Activated CD8-positive, alpha-beta T cell treated with anti-CD3 and anti-CD28 coated beads for 36 hours (primary cell): ENCODE results near the gene NAPB. TPM values are rescaled to one million over a fixed set of nuclear protein-coding genes. Genes with fewer than 3 reads are reported as not detected.

Experiments
- ATAC-seq: fragments of 200-7000 bp; cut with Tn5 transposase; one replicate; pipeline ENCODE4 v1.10.0; 2021; ENCODE audit warnings: mild to moderate bottlenecking, moderate library complexity
- CTCF ChIA-PET: fragments of 350-600 bp; sonication (Branson Sonifier 250); formaldehyde crosslinking; loops from one replicate; lab custom pipeline; 2021; ENCODE audit warnings: antibody characterized with exemption; lab: Charles Lee
- POLR2A ChIA-PET: fragments of 350-600 bp; sonication (Branson Sonifier 250); formaldehyde crosslinking; loops from one replicate; lab custom pipeline; 2021; ENCODE audit warnings: antibody characterized with exemption; lab: Charles Lee
- DNase-seq: peaks from one replicate; pipeline ENCODE4 v3.0.0-alpha.2; 2020
- H3K27ac Mint-ChIP-seq: one replicate; pipeline ENCODE4 v1.8.0; 2021; ENCODE audit warnings: mild to moderate bottlenecking, mixed read lengths
- H3K27me3 Mint-ChIP-seq: one replicate; pipeline ENCODE4 v1.8.0; 2021; ENCODE audit warnings: mixed read lengths
- H3K36me3 Mint-ChIP-seq: one replicate; pipeline ENCODE4 v1.8.0; 2021; ENCODE audit warnings: low read depth, mixed read lengths
- H3K4me1 Mint-ChIP-seq: one replicate; pipeline ENCODE4 v1.8.0; 2021; ENCODE audit warnings: low read depth, mixed read lengths
- H3K4me3 Mint-ChIP-seq: one replicate; pipeline ENCODE4 v1.8.0; 2021; ENCODE audit warnings: mild to moderate bottlenecking, moderate library complexity, mixed read lengths
- H3K9me3 Mint-ChIP-seq: one replicate; pipeline ENCODE4 v1.8.0; 2021; ENCODE audit warnings: mixed read lengths
- intact Hi-C: fragments of 100-400 bp; cut with micrococcal nuclease; formaldehyde crosslinking; loops from one replicate; pipeline ENCODE4 v1.10.0; 2022
- total RNA-seq, 2 experiments: library from RNA; stranded (reverse); gene quantifications; one replicate each; pipeline ENCODE4 v1.2.3, GENCODE V29; 2021
- TF ChIP-seq, protein P1 (sequence below): fragments of 200-600 bp; IDR thresholded peaks from one replicate; pipeline ENCODE4 v1.8.0; 2022; ENCODE audit warnings: antibody characterized with exemption, mild to moderate bottlenecking

NAPB gene
- total RNA-seq, 2 experiments from 2014 or later, result 14.3 to 16.8 TPM

DNA sequence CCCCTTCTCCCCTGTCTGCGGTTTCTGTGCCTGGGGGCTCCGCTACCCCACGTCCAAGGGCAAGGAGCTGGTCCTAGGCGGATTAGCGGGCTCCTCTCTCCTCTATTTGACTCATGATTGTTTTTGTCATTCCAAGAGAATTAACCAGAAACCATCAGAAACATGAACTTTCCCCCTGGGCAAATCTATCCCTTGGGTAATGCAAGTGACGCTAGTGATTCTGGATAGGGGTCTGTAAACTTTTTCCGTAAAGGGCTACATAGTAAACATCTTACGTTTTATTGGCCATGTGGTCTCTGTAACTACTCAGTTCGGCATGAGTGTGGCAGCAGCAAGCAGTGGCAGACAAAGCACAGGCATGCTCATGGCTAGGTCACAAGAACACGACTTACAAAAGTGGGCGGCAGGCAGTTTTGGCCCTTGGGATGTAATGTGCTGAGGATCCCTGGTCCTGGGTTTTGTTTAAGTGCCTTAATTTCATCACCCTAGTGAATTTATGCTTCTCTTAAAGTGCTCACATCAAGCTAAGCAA is 30.7 kb upstream of the NAPB start:
- H3K4me3 Mint-ChIP-seq, result no peak overlapping the region
- H3K27ac Mint-ChIP-seq, result no peak overlapping the region
- DNase-seq (no peak), ATAC-seq (no peak)
- no peaks in the 10 kb centered on the region for H3K27me3 Mint-ChIP-seq
- POLR2A ChIA-PET, result no interaction called here
- H3K9me3 Mint-ChIP-seq, result no peaks in the 10 kb centered on the region
- no peaks in the 10 kb centered on the region for H3K36me3 Mint-ChIP-seq
- H3K4me1 Mint-ChIP-seq, result peaks cover 31% of the 10 kb centered on the region
- intact Hi-C loops, result no loop called here
- TF ChIP-seq, protein P1, sequence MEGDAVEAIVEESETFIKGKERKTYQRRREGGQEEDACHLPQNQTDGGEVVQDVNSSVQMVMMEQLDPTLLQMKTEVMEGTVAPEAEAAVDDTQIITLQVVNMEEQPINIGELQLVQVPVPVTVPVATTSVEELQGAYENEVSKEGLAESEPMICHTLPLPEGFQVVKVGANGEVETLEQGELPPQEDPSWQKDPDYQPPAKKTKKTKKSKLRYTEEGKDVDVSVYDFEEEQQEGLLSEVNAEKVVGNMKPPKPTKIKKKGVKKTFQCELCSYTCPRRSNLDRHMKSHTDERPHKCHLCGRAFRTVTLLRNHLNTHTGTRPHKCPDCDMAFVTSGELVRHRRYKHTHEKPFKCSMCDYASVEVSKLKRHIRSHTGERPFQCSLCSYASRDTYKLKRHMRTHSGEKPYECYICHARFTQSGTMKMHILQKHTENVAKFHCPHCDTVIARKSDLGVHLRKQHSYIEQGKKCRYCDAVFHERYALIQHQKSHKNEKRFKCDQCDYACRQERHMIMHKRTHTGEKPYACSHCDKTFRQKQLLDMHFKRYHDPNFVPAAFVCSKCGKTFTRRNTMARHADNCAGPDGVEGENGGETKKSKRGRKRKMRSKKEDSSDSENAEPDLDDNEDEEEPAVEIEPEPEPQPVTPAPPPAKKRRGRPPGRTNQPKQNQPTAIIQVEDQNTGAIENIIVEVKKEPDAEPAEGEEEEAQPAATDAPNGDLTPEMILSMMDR, result no peak
- CTCF ChIA-PET, result interaction anchor here (3.3 kb wide), 1 partner anchor 10 kb away, joined by 13 read pairs; no protein-coding TSS in a partner anchor

DNA sequence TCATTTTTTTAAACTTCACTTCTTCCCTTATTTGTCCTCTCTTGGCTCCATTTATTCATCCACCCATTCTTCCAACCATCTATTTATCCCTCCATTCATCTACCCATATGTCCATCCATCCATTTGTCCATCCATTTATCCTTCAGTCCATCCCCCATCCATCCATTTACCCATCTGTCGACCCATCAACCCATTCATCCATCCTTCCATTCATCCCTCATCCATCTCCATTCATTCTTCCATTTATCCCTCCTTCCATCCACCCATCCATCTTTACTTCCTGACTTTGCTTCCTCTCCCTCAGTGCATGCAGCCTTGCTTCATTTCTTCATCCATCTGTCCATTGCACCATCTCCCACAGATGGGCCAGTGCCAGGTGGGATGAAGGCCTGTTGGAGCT is 29.6 kb upstream of the NAPB start:
- H3K9me3 Mint-ChIP-seq, result no peaks in the 10 kb centered on the region

DNA sequence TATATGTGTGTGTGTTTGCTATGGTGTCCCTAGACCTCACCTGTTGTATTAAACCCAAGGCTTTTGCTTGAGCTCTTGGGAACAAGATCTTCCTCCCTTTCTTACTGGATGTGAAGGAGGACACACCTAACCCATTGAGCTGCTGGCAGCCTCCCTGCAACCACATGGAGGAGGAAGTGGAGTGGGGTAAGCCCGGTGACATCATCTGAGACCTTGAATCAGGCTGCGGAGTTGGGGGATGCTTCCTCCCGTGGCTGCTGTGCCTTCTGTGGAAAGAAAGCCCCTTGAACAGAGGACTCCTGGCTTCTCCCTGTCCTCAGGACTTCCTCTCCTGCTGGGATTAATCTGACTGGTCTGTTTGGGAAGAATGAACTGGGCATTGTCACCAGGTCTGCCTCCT is 28.1 kb upstream of the NAPB start:
- DNase-seq, result peak; percentile 45
- intact Hi-C loops, result no loop called here
- Mint-ChIP-seq H3K4me3 (no peak overlapping the region), H3K9me3 (no peaks in the 10 kb centered on the region), H3K36me3 (no peaks in the 10 kb centered on the region), H3K27me3 (no peaks in the 10 kb centered on the region), H3K27ac (no peak overlapping the region), H3K4me1 (peaks cover 12% of the 10 kb centered on the region)
- ChIA-PET CTCF (interaction anchor here (1.2 kb wide), 1 partner anchor 157 kb away, joined by 4 read pairs; no protein-coding TSS in a partner anchor), POLR2A (no interaction called here)
- ATAC-seq, result peak; percentile 58
- TF ChIP-seq, protein P1, result no peak

More for the DNA sequence above, 29.6 kb upstream of the NAPB start:
- TF ChIP-seq, protein P1, result no peak
- Mint-ChIP-seq H3K4me3 (no peak overlapping the region), H3K27ac (no peak overlapping the region), H3K4me1 (peaks cover 20% of the 10 kb centered on the region), H3K36me3 (no peaks in the 10 kb centered on the region), H3K27me3 (no peaks in the 10 kb centered on the region)
- intact Hi-C loops, result no loop called here
- no peak for ATAC-seq
- CTCF ChIA-PET, result interaction anchor here (3.3 kb wide), 1 partner anchor 9 kb away, joined by 13 read pairs; no protein-coding TSS in a partner anchor
- DNase-seq, result no peak
- POLR2A ChIA-PET, result no interaction called here

DNA sequence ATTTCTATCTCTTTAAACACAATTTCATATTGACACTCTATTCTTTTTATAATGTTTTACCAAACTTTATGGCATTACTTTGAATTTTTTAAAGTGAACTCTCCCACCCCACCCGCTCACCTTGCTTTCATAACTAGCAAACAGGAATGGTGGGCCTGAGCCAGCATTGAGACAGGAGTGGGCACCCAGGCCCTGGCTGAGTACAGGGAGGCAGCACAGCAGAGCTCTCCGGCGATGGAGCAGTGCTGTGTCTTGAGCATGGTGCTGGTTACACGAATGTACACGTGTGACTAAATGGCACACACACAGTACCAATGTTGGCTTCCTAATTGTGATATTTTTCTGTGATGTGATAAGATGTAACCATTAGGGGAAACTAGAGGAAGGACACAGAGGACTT is 26.9 kb upstream of the NAPB start:
- POLR2A ChIA-PET, result no interaction called here
- Mint-ChIP-seq H3K4me3 (no peak overlapping the region), H3K36me3 (no peaks in the 10 kb centered on the region), H3K27me3 (no peaks in the 10 kb centered on the region), H3K27ac (no peak overlapping the region), H3K4me1 (peaks cover 12% of the 10 kb centered on the region), H3K9me3 (no peaks in the 10 kb centered on the region)
- no peak for DNase-seq
- ATAC-seq, result no peak
- CTCF ChIA-PET, result interaction anchor here (1.2 to 2.3 kb wide), 2 partner anchors 27 to 159 kb away, joined by 4 to 8 read pairs; partner anchors contain the start of gene NAPB
- intact Hi-C loops, result no loop called here
- TF ChIP-seq, protein P1, result no peak

DNA sequence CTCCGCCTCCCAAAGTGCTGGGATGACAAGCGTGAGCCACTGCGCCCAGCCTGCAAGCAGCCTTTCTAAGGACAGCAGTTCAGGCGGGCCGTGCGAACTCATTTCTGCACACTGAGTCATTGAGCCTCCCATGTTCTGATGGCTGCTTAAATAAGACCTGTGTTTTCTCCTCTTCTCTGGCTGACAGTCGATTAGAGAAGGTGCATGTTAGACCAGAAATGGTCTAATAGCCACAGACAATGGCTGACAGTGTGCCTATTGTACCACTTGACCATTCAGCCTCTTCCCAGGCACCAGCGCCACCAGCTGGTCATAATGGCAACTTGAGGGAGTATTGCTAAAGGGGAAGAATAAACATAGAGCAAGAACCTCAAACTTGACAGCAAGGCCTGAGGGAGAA is 25.2 kb upstream of the NAPB start:
- intact Hi-C loops, result no loop called here
- ATAC-seq (peak; percentile 48), DNase-seq (peak; percentile 67)
- Mint-ChIP-seq H3K27me3 (no peaks in the 10 kb centered on the region), H3K9me3 (no peaks in the 10 kb centered on the region), H3K36me3 (no peaks in the 10 kb centered on the region), H3K27ac (no peak overlapping the region), H3K4me1 (peaks cover 12% of the 10 kb centered on the region), H3K4me3 (no peak overlapping the region)
- POLR2A ChIA-PET, result no interaction called here
- CTCF ChIA-PET, result interaction anchor here (0.7 to 9.2 kb wide), 9 partner anchors 9 to 159 kb away, joined by 3 to 176 read pairs (median 5); partner anchors contain the start of genes CST9, NAPB and NXT1
- TF ChIP-seq, protein P1, result peak; percentile 49
